Endothelial cell of umbilical vein (primary cell): ENCODE results near the gene PGK2. TPM values are rescaled to one million over a fixed set of nuclear protein-coding genes. Genes with fewer than 3 reads are reported as not detected.

Source experiments
- BruUV-seq: library from RNA; stranded (reverse); fragments of 400-500 nt; replicated peaks from 2 replicates; lab custom pipeline; 2021; lab: Mats Ljungman, UMichigan
- CTCF ChIA-PET: fragments of 300-600, 350-600 bp; sonication (Branson Sonifier 250); formaldehyde crosslinking; loops from one replicate; lab custom pipeline; 2021; ENCODE audit warnings: antibody characterized with exemption, inconsistent platforms; lab: Charles Lee
- POLR2A ChIA-PET: fragments of 300-600, 350-600 bp; sonication (Branson Sonifier 250); formaldehyde crosslinking; loops from one replicate; lab custom pipeline; 2021; ENCODE audit warnings: antibody characterized with exemption, inconsistent platforms; lab: Charles Lee
- DNase-seq: peaks from one replicate; pipeline ENCODE4 v3.0.0-alpha.2; 2011; ENCODE audit warnings: low read depth, low spot score
- FAIRE-seq: peaks from 2 replicates; lab custom pipeline; 2011; peaks lifted over from hg19 to GRCh38; lab: Jason Lieb, UNC
- H2AFZ ChIP-seq: 2 replicates; pipeline ENCODE4 v1.6.0; 2012; ENCODE audit warnings: low read depth, low read length, control low read depth, inconsistent platforms
- H3K27ac ChIP-seq: 2 replicates; pipeline ENCODE4 v1.5.1; 2011; ENCODE audit warnings: low read depth, mild to moderate bottlenecking, control low read depth, low read length, moderate library complexity; ENCODE audit not compliant: insufficient read depth
- H3K27me3 ChIP-seq, 2 experiments: 2 replicates each; pipeline versions ENCODE4 v1.6.0 to v1.6.1; 2011; ENCODE audit warnings: low read length in 2 of 2, mixed read lengths in 1 of 2; ENCODE audit not compliant: control insufficient read depth in 2 of 2, insufficient read depth in 2 of 2
- H3K36me3 ChIP-seq, 2 experiments: 2 replicates in 1 of 2; 3 replicates in 1 of 2; pipeline ENCODE4 v1.5.1; 2011; ENCODE audit warnings: low read length in 2 of 2, mild to moderate bottlenecking in 1 of 2, moderate library complexity in 1 of 2; ENCODE audit not compliant: control insufficient read depth in 2 of 2, insufficient read depth in 2 of 2; ENCODE audit errors: extremely low read depth in 1 of 2
- H3K4me1 ChIP-seq: 3 replicates; pipeline ENCODE4 v1.5.1; 2011; ENCODE audit warnings: mild to moderate bottlenecking, low read length; ENCODE audit not compliant: control insufficient read depth, insufficient read depth; ENCODE audit errors: extremely low read depth
- H3K4me2 ChIP-seq: 2 replicates; pipeline ENCODE4 v1.6.1; 2011; ENCODE audit warnings: low read length, control low read depth, mixed read lengths; ENCODE audit not compliant: insufficient read depth
- H3K4me3 ChIP-seq, 3 experiments: fragments of 200-600 bp in 1 of 3; sonication (generic), shearing (Covaris generic) in 1 of 3; replicated peaks in 1 of 3; 2 replicates each; pipeline ENCODE4 v1.5.1; 2011 to 2016; ENCODE audit warnings: control low read depth in 3 of 3, low read length in 3 of 3, mild to moderate bottlenecking in 2 of 3, inconsistent platforms in 1 of 3, low read depth in 1 of 3, moderate library complexity in 1 of 3; ENCODE audit not compliant: insufficient read depth in 1 of 3
- H3K79me2 ChIP-seq: 2 replicates; pipeline ENCODE4 v1.6.0; 2012; ENCODE audit warnings: low read length, inconsistent platforms; ENCODE audit not compliant: control insufficient read depth, insufficient read depth
- H3K9ac ChIP-seq: replicated peaks from 2 replicates; pipeline ENCODE3; 2011; ENCODE audit warnings: low read length, control low read depth; ENCODE audit not compliant: insufficient read depth; ENCODE audit errors: extremely low read depth
- H3K9me1 ChIP-seq: replicated peaks from 3 replicates; pipeline ENCODE4 v1.6.0; 2011; ENCODE audit warnings: mild to moderate bottlenecking, low read length; ENCODE audit not compliant: control insufficient read depth, insufficient read depth; ENCODE audit errors: extremely low read depth
- H3K9me3 ChIP-seq: replicated peaks from 2 replicates; pipeline ENCODE4 v1.5.1; 2012; ENCODE audit warnings: low read length, inconsistent platforms; ENCODE audit not compliant: control insufficient read depth, insufficient read depth
- H4K20me1 ChIP-seq: replicated peaks from 2 replicates; pipeline ENCODE3; 2011; ENCODE audit warnings: mild to moderate bottlenecking, low read length; ENCODE audit not compliant: control insufficient read depth, insufficient read depth; ENCODE audit errors: extremely low read depth
- CTCF ChIP-seq, 2 donors: IDR thresholded peaks; 1 replicate in 1 of 2; 2 replicates in 1 of 2; pipeline ENCODE4 v1.5.1; 2011; ENCODE audit warnings: low read length in 2 of 2, mild to moderate bottlenecking in 2 of 2, moderate library complexity in 2 of 2, control low read depth in 1 of 2, inconsistent platforms in 1 of 2, low read depth in 1 of 2; ENCODE audit not compliant: insufficient read depth in 1 of 2; ENCODE audit errors: extremely low read depth in 1 of 2
- EZH2 ChIP-seq: IDR thresholded peaks from 2 replicates; pipeline ENCODE4 v1.6.1; 2012; ENCODE audit warnings: borderline replicate concordance, low read depth, mild to moderate bottlenecking, moderate library complexity, low read length, inconsistent platforms; ENCODE audit not compliant: severe bottlenecking
- FOS ChIP-seq: IDR thresholded peaks from 2 replicates; pipeline ENCODE4 v1.6.1; 2011; ENCODE audit warnings: mild to moderate bottlenecking, low read length, moderate library complexity, borderline replicate concordance; ENCODE audit not compliant: insufficient read depth
- GATA2 ChIP-seq: IDR thresholded peaks from 2 replicates; pipeline ENCODE4 v1.7.0; 2011; ENCODE audit warnings: low read depth, mild to moderate bottlenecking, moderate library complexity, mixed read lengths, low read length; ENCODE audit not compliant: insufficient read length, insufficient read depth
- JUN ChIP-seq: IDR thresholded peaks from 2 replicates; pipeline ENCODE4 v1.6.1; 2011; ENCODE audit warnings: borderline replicate concordance, low read depth; ENCODE audit not compliant: insufficient read length, insufficient read depth
- MAX ChIP-seq: IDR thresholded peaks from 2 replicates; pipeline ENCODE4 v1.6.1; 2011; ENCODE audit not compliant: insufficient read depth, insufficient read length
- MYC ChIP-seq: IDR thresholded peaks from one replicate; pipeline ENCODE4 v1.6.1; 2011; ENCODE audit warnings: mild to moderate bottlenecking, low read depth, low read length
- POLR2A ChIP-seq: IDR thresholded peaks from 2 replicates; pipeline ENCODE4 v1.6.1; 2012; ENCODE audit warnings: low read depth, mild to moderate bottlenecking, control low read depth, low read length
- POLR2AphosphoS5 ChIP-seq: IDR thresholded peaks from 2 replicates; pipeline ENCODE4 v1.6.1; 2012; ENCODE audit warnings: low read depth, mild to moderate bottlenecking, control low read depth, low read length, moderate library complexity; ENCODE audit not compliant: insufficient read depth
- dilution Hi-C: fragments of 300-500 bp; cut with MboI; formaldehyde crosslinking; loops from one replicate; pipeline ENCODE4 v1.15.0; 2019; ENCODE audit warnings: low sequenced_read_pairs; ENCODE audit not compliant: extremely low pct_ligation_motif_present
- intact Hi-C: fragments of 100-400 bp; cut with micrococcal nuclease; formaldehyde crosslinking; loops from one replicate; pipeline ENCODE4 v1.10.0; 2022
- polyA plus RNA-seq, 4 experiments: library from polyadenylated mRNA; depleted of rRNA in 3 of 4; stranded (reverse) in 3 of 4; unstranded in 1 of 4; fragments of >200 nt; gene quantifications; 2 replicates each; pipeline versions ENCODE4 v1.2.1 to v1.2.3, GENCODE V29; 2011 to 2012; ENCODE audit warnings: missing spikeins in 1 of 4
- total RNA-seq: library from RNA; stranded (reverse); gene quantifications from 2 replicates; pipeline ENCODE4 v1.2.3, GENCODE V29; 2021

PGK2 gene
- total and polyA plus RNA-seq, 2 donors (not counting 3 experiments of a cell fraction or from before 2014, with no cell fraction given), result not detected

GRCh38 chr6:49782293-49782692 is 4.8 kb downstream of the PGK2 start:
- Histone ChIP-seq H3K9ac (no peak overlapping the region), H2AFZ (no peak overlapping the region), H3K4me2 (no peak overlapping the region), H4K20me1 (no peaks in the 10 kb centered on the region), H3K27me3 (no peaks in the 10 kb centered on the region), H3K4me3 (no peak overlapping the region), H3K36me3 (no peaks in the 10 kb centered on the region), H3K9me1 (no peaks in the 10 kb centered on the region), H3K27ac (no peak overlapping the region), H3K9me3 (peaks cover 4% of the 10 kb centered on the region), H3K79me2 (no peaks in the 10 kb centered on the region), H3K4me1 (no peaks in the 10 kb centered on the region)
- intact Hi-C loops (no loop called here), dilution Hi-C loops (no loop called here)
- POLR2A ChIA-PET, result no interaction called here
- no peak for TF ChIP-seq EZH2
- no peak for TF ChIP-seq JUN
- TF ChIP-seq GATA2, result no peak
- no peak for TF ChIP-seq POLR2AphosphoS5
- TF ChIP-seq MAX, result no peak
- TF ChIP-seq MYC, result no peak
- no peak for TF ChIP-seq POLR2A
- no peak for TF ChIP-seq CTCF (IDR thresholded peaks at IDR 0.05; ENCODE audit: extremely low read depth in 1 of 2, insufficient read depth in 1 of 2, low read depth in 1 of 2, low read length in 2 of 2)
- no peak for TF ChIP-seq FOS
- CTCF ChIA-PET, result no interaction called here
- FAIRE-seq (no peak), DNase-seq (no peak)
- BruUV-seq, result no TSS peak
